HepG2 (cell line): Measurements from ENCODE around the gene FZD4. TPM values are rescaled to one million over a fixed set of nuclear protein-coding genes. Genes with fewer than 3 reads are reported as not detected.

Experiments
- CEBPB ChIP-seq: IDR thresholded peaks from 2 replicates; pipeline ENCODE4 v1.6.1; 2011; ENCODE audit warnings: low read depth, low read length, improper control_type of control experiment, borderline replicate concordance
- EHMT2 ChIP-seq: fragments of 200-600 bp; sonication (generic); IDR thresholded peaks from 2 replicates; pipeline ENCODE4 v1.7.0; 2017; ENCODE audit warnings: antibody characterized with exemption, low read depth, low read length, borderline replicate concordance
- EP300 ChIP-seq, 3 experiments: sonication (generic) in 1 of 3; formaldehyde crosslinking in 1 of 3; IDR thresholded peaks; 2 replicates each; pipeline versions ENCODE4 v1.5.1 to v1.6.1; 2011 to 2020; ENCODE audit warnings: low read depth in 2 of 3, low read length in 2 of 3, borderline replicate concordance in 1 of 3, improper control_type of control experiment in 1 of 3, mild to moderate bottlenecking in 1 of 3, missing genetic modification reagents in 1 of 3, moderate library complexity in 1 of 3
- FOXJ3 ChIP-seq: sonication (generic); formaldehyde crosslinking; IDR thresholded peaks from 2 replicates; pipeline ENCODE4 v1.4.0; 2020; ENCODE audit warnings: missing genetic modification reagents, mild to moderate bottlenecking, borderline replicate concordance
- JUNB ChIP-seq: sonication (generic); formaldehyde crosslinking; IDR thresholded peaks from 2 replicates; pipeline ENCODE4 v1.8.0; 2022; ENCODE audit warnings: missing genetic modification reagents, mild to moderate bottlenecking, borderline replicate concordance
- MAFF ChIP-seq: IDR thresholded peaks from 2 replicates; pipeline ENCODE4 v1.6.1; 2011; ENCODE audit warnings: low read depth, low read length, improper control_type of control experiment
- MAFK ChIP-seq, 2 experiments: IDR thresholded peaks in 1 of 2; conservative IDR thresholded peaks in 1 of 2; 2 replicates each; pipeline ENCODE4 v1.6.1; 2011; ENCODE audit warnings: improper control_type of control experiment in 2 of 2, low read length in 2 of 2
- MEIS2 ChIP-seq: sonication (generic); formaldehyde crosslinking; IDR thresholded peaks from 2 replicates; pipeline ENCODE4 v1.9.0; 2021; ENCODE audit warnings: mild to moderate bottlenecking, missing genetic modification reagents
- MTF2 ChIP-seq: sonication (generic); formaldehyde crosslinking; IDR thresholded peaks from 2 replicates; pipeline ENCODE4 v1.5.0; 2020; ENCODE audit warnings: missing genetic modification reagents, borderline replicate concordance
- PCBP1 ChIP-seq: fragments of 200-400 bp; formaldehyde crosslinking; IDR thresholded peaks from 2 replicates; pipeline ENCODE4 v1.6.1; 2017; ENCODE audit warnings: mild to moderate bottlenecking, low read depth, low read length, borderline replicate concordance
- PHF5A ChIP-seq: IDR thresholded peaks from one replicate; pipeline ENCODE4 v1.6.1; 2018; ENCODE audit warnings: low read depth, missing genetic modification reagents; ENCODE audit not compliant: unreplicated experiment
- POGZ ChIP-seq: sonication (generic); formaldehyde crosslinking; IDR thresholded peaks from 2 replicates; pipeline ENCODE4 v1.4.0; 2020; ENCODE audit warnings: mild to moderate bottlenecking, missing genetic modification reagents
- RFX3 ChIP-seq: IDR thresholded peaks from 2 replicates; pipeline ENCODE4 v1.6.1; 2016; ENCODE audit warnings: missing biosample characterization, missing genetic modification reagents
- SALL1 ChIP-seq: sonication (generic); formaldehyde crosslinking; IDR thresholded peaks from 2 replicates; pipeline ENCODE4 v1.8.0; 2022; ENCODE audit warnings: mild to moderate bottlenecking, missing genetic modification reagents
- TFE3 ChIP-seq: IDR thresholded peaks from 2 replicates; pipeline ENCODE4 v1.6.1; 2016
- TGIF2 ChIP-seq: IDR thresholded peaks from 2 replicates; pipeline ENCODE4 v1.6.1; 2016; ENCODE audit warnings: control low read depth, missing compliant biosample characterization
- ZBTB37 ChIP-seq: sonication (generic); formaldehyde crosslinking; IDR thresholded peaks from 2 replicates; pipeline ENCODE4 v1.4.0; 2020; ENCODE audit warnings: mild to moderate bottlenecking, missing genetic modification reagents
- ZNF20 ChIP-seq: sonication (generic); formaldehyde crosslinking; IDR thresholded peaks from 2 replicates; pipeline ENCODE4 v1.4.0; 2020; ENCODE audit warnings: mild to moderate bottlenecking, moderate library complexity, missing genetic modification reagents
- ZNF280D ChIP-seq: sonication (generic); formaldehyde crosslinking; IDR thresholded peaks from 2 replicates; pipeline ENCODE4 v1.5.1; 2020; ENCODE audit warnings: mild to moderate bottlenecking, missing genetic modification reagents
- ZNF296 ChIP-seq: sonication (generic); formaldehyde crosslinking; conservative IDR thresholded peaks from 2 replicates; pipeline ENCODE4 v1.5.0; 2020; ENCODE audit warnings: mild to moderate bottlenecking, missing genetic modification reagents
- ZNF530 ChIP-seq: sonication (generic); formaldehyde crosslinking; IDR thresholded peaks from 2 replicates; pipeline ENCODE4 v1.5.0; 2020; ENCODE audit warnings: low read depth, mild to moderate bottlenecking, missing genetic modification reagents
- ZNF644 ChIP-seq: IDR thresholded peaks from 2 replicates; pipeline ENCODE4 v1.6.1; 2016; ENCODE audit warnings: low read depth
- ZNF740 ChIP-seq: sonication (generic); formaldehyde crosslinking; IDR thresholded peaks from 2 replicates; pipeline ENCODE4 v1.4.0; 2020; ENCODE audit warnings: missing genetic modification reagents
- polyA plus RNA-seq, 8 experiments: library from polyadenylated mRNA; depleted of rRNA in 3 of 8; stranded (reverse) in 7 of 8; unstranded in 1 of 8; fragments of >200 nt; fragmentation: Illumina TruSeq in 4 of 8; extraction: Trizol in 4 of 8; gene quantifications; 2 replicates each; pipeline versions ENCODE4 v1.2.1 to v1.2.3, GENCODE V29; 2011 to 2016; ENCODE audit warnings: low read depth in 4 of 8, missing spikeins in 1 of 8, mixed read lengths in 1 of 8; ENCODE audit not compliant: insufficient read depth in 1 of 8
- total RNA-seq, 5 experiments: library from RNA; depleted of rRNA; stranded (reverse); fragments of >200 nt; fragmentation: Illumina TruSeq; extraction: Trizol; gene quantifications; 2 replicates each; pipeline ENCODE4 v1.2.3, GENCODE V29; 2016; ENCODE audit warnings: low read depth in 1 of 5

Gene FZD4
- total and polyA plus RNA-seq, 2 of the 13 experiments (the other 11 are each of a cell fraction or from before 2014, with no cell fraction given), result 46.5 to 70.4 TPM

- TF ChIP-seq MAFF (peak; percentile 73), ZNF296 (CRISPR knock-in tag) (no peak), ZNF530 (CRISPR knock-in tag) (no peak), ZNF644 (CRISPR knock-in tag) (0 out of 2 replicates have a peak, but pooled peaks have one; percentile 55), MAFK (conservative IDR thresholded peaks at IDR 0.05 in 1 of 2, IDR thresholded peaks at IDR 0.05 in 1 of 2; ENCODE audit: low read length in 2 of 2) (peak; percentile 71 to 78), MTF2 (CRISPR knock-in tag) (no peak), PCBP1 (no peak), ZBTB37 (CRISPR knock-in tag) (no peak), FOXJ3 (CRISPR knock-in tag) (no peak), SALL1 (CRISPR knock-in tag) (0 out of 2 replicates have a peak, but pooled peaks have one; percentile 32), MEIS2 (no peak), POGZ (CRISPR knock-in tag) (peak; percentile 30; the same call in 1 of the 2 replicates), EHMT2 (peak; percentile 29; the same call in 1 of the 2 replicates), ZNF20 (CRISPR knock-in tag) (no peak), ZNF280D (0 out of 2 replicates have a peak, but pooled peaks have one; percentile 19), PHF5A (CRISPR knock-in tag) (no peak), ZNF740 (CRISPR knock-in tag) (no peak), RFX3 (CRISPR knock-in tag) (no peak), CEBPB (no peak), JUNB (no peak), TFE3 (CRISPR knock-in tag) (peak; percentile 56; the same call in 1 of the 2 replicates), TGIF2 (CRISPR knock-in tag) (no peak), EP300 (IDR thresholded peaks at IDR 0.05; ENCODE audit: low read depth in 2 of 2, low read length in 2 of 2) (no peak), EP300 (CRISPR knock-in tag; IDR thresholded peaks at IDR 0.05; ENCODE audit: borderline replicate concordance) (no peak)
These were observed 26.8 kb upstream of the FZD4 start (continued) for GRCh38 chr11:86981777-86982540.
